Trophoblast cell (in vitro differentiated cells and primary cell): Measurements from ENCODE around the gene KLK3.

ENCODE experiments used
- DNase-seq, 2 donors: peaks; one replicate each; pipeline ENCODE4 v3.0.0-alpha.2; 2016
- H2AFZ ChIP-seq: 2 replicates; pipeline ENCODE4 v1.6.1; 2013; ENCODE audit warnings: low read length, moderate library complexity, mild to moderate bottlenecking; ENCODE audit not compliant: insufficient read depth, poor library complexity
- H2AK5ac ChIP-seq: 2 replicates; pipeline ENCODE4 v1.6.1; 2013; ENCODE audit warnings: mild to moderate bottlenecking, low read length
- H2BK120ac ChIP-seq: 2 replicates; pipeline ENCODE4 v1.6.1; 2013; ENCODE audit warnings: low read length, mild to moderate bottlenecking, moderate library complexity; ENCODE audit not compliant: insufficient read depth, poor library complexity
- H2BK12ac ChIP-seq: 2 replicates; pipeline ENCODE4 v1.6.1; 2013; ENCODE audit warnings: mild to moderate bottlenecking, low read length, moderate library complexity
- H2BK5ac ChIP-seq: 2 replicates; pipeline ENCODE4 v1.6.1; 2013; ENCODE audit warnings: low read length, low read depth, moderate library complexity, mild to moderate bottlenecking; ENCODE audit not compliant: poor library complexity
- H3K14ac ChIP-seq: 2 replicates; pipeline ENCODE4 v1.6.1; 2013; ENCODE audit warnings: mild to moderate bottlenecking, low read length
- H3K18ac ChIP-seq: 2 replicates; pipeline ENCODE4 v1.6.1; 2013; ENCODE audit warnings: mild to moderate bottlenecking, low read length
- H3K23ac ChIP-seq: 2 replicates; pipeline ENCODE4 v1.6.1; 2013; ENCODE audit warnings: low read length
- H3K27ac ChIP-seq: 2 replicates; pipeline ENCODE4 v1.5.1; 2013; ENCODE audit warnings: low read depth, mild to moderate bottlenecking, inconsistent platforms, low read length, moderate library complexity
- H3K27me3 ChIP-seq: 2 replicates; pipeline ENCODE4 v1.6.1; 2013; ENCODE audit warnings: inconsistent platforms, mild to moderate bottlenecking, low read length, moderate library complexity; ENCODE audit not compliant: insufficient read depth
- H3K36me3 ChIP-seq, 2 experiments: 1 replicate in 1 of 2; 2 replicates in 1 of 2; pipeline ENCODE4 v1.6.1; 2013; ENCODE audit warnings: low read length in 2 of 2, mild to moderate bottlenecking in 2 of 2, moderate library complexity in 1 of 2; ENCODE audit not compliant: insufficient read depth in 2 of 2, control insufficient read depth in 1 of 2
- H3K4ac ChIP-seq: 2 replicates; pipeline ENCODE4 v1.6.1; 2013; ENCODE audit warnings: low read depth, mild to moderate bottlenecking, low read length, moderate library complexity
- H3K4me1 ChIP-seq, 2 experiments: 1 replicate in 1 of 2; 2 replicates in 1 of 2; pipeline ENCODE4 v1.6.1; 2013; ENCODE audit warnings: low read length in 2 of 2, mild to moderate bottlenecking in 2 of 2, moderate library complexity in 1 of 2; ENCODE audit not compliant: insufficient read depth in 2 of 2, control insufficient read depth in 1 of 2
- H3K4me2 ChIP-seq: 2 replicates; pipeline ENCODE4 v1.6.1; 2013; ENCODE audit warnings: inconsistent platforms, mild to moderate bottlenecking, low read length, moderate library complexity
- H3K4me3 ChIP-seq: 2 replicates; pipeline ENCODE4 v1.5.1; 2013; ENCODE audit warnings: mild to moderate bottlenecking, low read depth, low read length, inconsistent platforms
- H3K79me1 ChIP-seq: one replicate; pipeline ENCODE4 v1.6.1; 2013; ENCODE audit warnings: low read length
- H3K79me2 ChIP-seq: 2 replicates; pipeline ENCODE4 v1.6.1; 2013; ENCODE audit warnings: low read length, mild to moderate bottlenecking; ENCODE audit not compliant: control insufficient read depth, insufficient read depth, poor library complexity
- H3K9ac ChIP-seq: 2 replicates; pipeline ENCODE4 v1.6.1; 2013; ENCODE audit warnings: mild to moderate bottlenecking, low read length
- H3K9me3 ChIP-seq: 2 replicates; pipeline ENCODE4 v1.6.1; 2013; ENCODE audit warnings: low read depth, mild to moderate bottlenecking, control low read depth, inconsistent platforms, low read length; ENCODE audit not compliant: insufficient read depth
- H4K12ac ChIP-seq: 2 replicates; pipeline ENCODE4 v1.6.1; 2013; ENCODE audit warnings: low read depth, mild to moderate bottlenecking, low read length, moderate library complexity
- H4K8ac ChIP-seq: 2 replicates; pipeline ENCODE4 v1.6.1; 2013; ENCODE audit warnings: low read depth, mild to moderate bottlenecking, low read length, moderate library complexity
- H4K91ac ChIP-seq: one replicate; pipeline ENCODE4 v1.6.1; 2013; ENCODE audit warnings: low read depth, mild to moderate bottlenecking, low read length, moderate library complexity
- WGBS: extraction: QIAGEN DNeasy Blood & Tissue Kit; methylation state at CpG from one replicate; pipeline ENCODE4 v1.1.7; 2013; ENCODE audit warnings: missing lambda C conversion rate; ENCODE audit not compliant: insufficient read length, insufficient coverage; ENCODE audit errors: extremely low coverage; 5-methylcytosine and 5-hydroxymethylcytosine counted together

The KLK3 gene

GRCh38 chr19:50880241-50880640, 25.5 kb downstream of the KLK3 start:
- no peak overlapping the region for H3K14ac ChIP-seq
- no peak overlapping the region for H4K12ac ChIP-seq
- WGBS: no CpG with 5 or more reads among the region's 5 CpGs

GRCh38 chr19:50882188-50882587, 27.5 kb downstream of the KLK3 start:
- H2BK5ac ChIP-seq: no peak overlapping the region
- no peak overlapping the region for H3K4me3 ChIP-seq
- H3K36me3 ChIP-seq: no peaks in the 10 kb centered on the region
- no peak overlapping the region for H3K27ac ChIP-seq
- H3K79me1 ChIP-seq: no peaks in the 10 kb centered on the region
- H3K27me3 ChIP-seq: no peaks in the 10 kb centered on the region
- H3K4me2 ChIP-seq: no peak overlapping the region
- H3K14ac ChIP-seq: no peak overlapping the region
- H4K12ac ChIP-seq: no peak overlapping the region
- no peaks in the 10 kb centered on the region for H3K79me2 ChIP-seq
- H3K23ac ChIP-seq: no peak overlapping the region
- no peak for DNase-seq
- no peak overlapping the region for H3K9ac ChIP-seq
- H2AK5ac ChIP-seq: no peak overlapping the region
- no peak overlapping the region for H4K8ac ChIP-seq
- H3K4ac ChIP-seq: no peak overlapping the region
- no peak overlapping the region for H2BK12ac ChIP-seq
- no peak overlapping the region for H2BK120ac ChIP-seq
- H3K4me1 ChIP-seq: no peaks in the 10 kb centered on the region
- no CpG with 5 or more reads among the region's 3 CpGs for WGBS
- no peak overlapping the region for H4K91ac ChIP-seq
- no peak overlapping the region for H3K18ac ChIP-seq
- peaks cover 5% of the 10 kb centered on the region for H3K9me3 ChIP-seq
- no peak overlapping the region for H2AFZ ChIP-seq

More at GRCh38 chr19:50880241-50880640, 25.5 kb downstream of the KLK3 start:
- Histone ChIP-seq H3K36me3 (no peaks in the 10 kb centered on the region), H2BK120ac (no peak overlapping the region), H3K18ac (no peak overlapping the region), H4K8ac (no peak overlapping the region), H3K9me3 (peaks cover 8% of the 10 kb centered on the region), H2AFZ (no peak overlapping the region), H3K23ac (no peak overlapping the region), H3K4me3 (no peak overlapping the region), H3K4me1 (no peaks in the 10 kb centered on the region), H3K27ac (no peak overlapping the region), H3K79me1 (no peaks in the 10 kb centered on the region), H3K27me3 (no peaks in the 10 kb centered on the region), H2AK5ac (no peak overlapping the region), H3K4ac (no peak overlapping the region), H2BK5ac (no peak overlapping the region), H3K9ac (no peak overlapping the region), H3K79me2 (no peaks in the 10 kb centered on the region), H2BK12ac (no peak overlapping the region), H3K4me2 (no peak overlapping the region), H4K91ac (no peak overlapping the region)
- DNase-seq: no peak

GRCh38 chr19:50889638-50890037, 34.9 kb downstream of the KLK3 start:
- no peak overlapping the region for H3K23ac ChIP-seq
- H4K12ac ChIP-seq: no peak overlapping the region
- H4K8ac ChIP-seq: no peak overlapping the region
- H2BK12ac ChIP-seq: no peak overlapping the region
- H3K9me3 ChIP-seq: peaks cover 8% of the 10 kb centered on the region
- H2BK5ac ChIP-seq: no peak overlapping the region
- H2AK5ac ChIP-seq: no peak overlapping the region
- H3K79me2 ChIP-seq: no peaks in the 10 kb centered on the region
- H4K91ac ChIP-seq: no peak overlapping the region
- no peak overlapping the region for H2AFZ ChIP-seq
- no peak overlapping the region for H3K27ac ChIP-seq
- no peak overlapping the region for H2BK120ac ChIP-seq
- H3K9ac ChIP-seq: no peak overlapping the region
- no peak overlapping the region for H3K14ac ChIP-seq
- H3K4me3 ChIP-seq: no peak overlapping the region
- H3K36me3 ChIP-seq: no peaks in the 10 kb centered on the region
- no peaks in the 10 kb centered on the region for H3K79me1 ChIP-seq
- no peak for DNase-seq
- whole genome bisulfite sequencing: no CpG with 5 or more reads among the region's 3 CpGs
- H3K18ac ChIP-seq: no peak overlapping the region
- H3K27me3 ChIP-seq: no peaks in the 10 kb centered on the region
- H3K4me2 ChIP-seq: no peak overlapping the region
- no peak overlapping the region for H3K4ac ChIP-seq
- H3K4me1 ChIP-seq: no peaks in the 10 kb centered on the region

GRCh38 chr19:50890422-50891252, 35.9 kb downstream of the KLK3 start:
- Histone ChIP-seq H3K4me3 (no peak overlapping the region), H3K9me3 (peaks cover 12% of the 10 kb centered on the region), H3K4me2 (no peak overlapping the region), H2AK5ac (no peak overlapping the region), H2AFZ (no peak overlapping the region), H2BK12ac (no peak overlapping the region), H3K79me1 (no peaks in the 10 kb centered on the region), H4K8ac (no peak overlapping the region), H3K18ac (no peak overlapping the region), H2BK120ac (no peak overlapping the region), H3K14ac (no peak overlapping the region), H3K9ac (no peak overlapping the region), H3K27me3 (peaks cover 2% of the 10 kb centered on the region), H4K91ac (no peak overlapping the region), H3K4me1 (no peaks in the 10 kb centered on the region), H2BK5ac (no peak overlapping the region), H3K4ac (no peak overlapping the region), H3K23ac (no peak overlapping the region), H3K36me3 (no peaks in the 10 kb centered on the region), H3K79me2 (no peaks in the 10 kb centered on the region), H3K27ac (no peak overlapping the region), H4K12ac (no peak overlapping the region)
- WGBS: no CpG with 5 or more reads among the region's 5 CpGs
- DNase-seq: no peak
